ENCODE measurements around the gene IBA57. TPM values are rescaled to one million over a fixed set of nuclear protein-coding genes. Genes with fewer than 3 reads are reported as not detected.

IBA57 gene
- total and polyA plus RNA-seq, 11 donors: 4.8 to 18.6 (median 11.8) TPM

DNA sequence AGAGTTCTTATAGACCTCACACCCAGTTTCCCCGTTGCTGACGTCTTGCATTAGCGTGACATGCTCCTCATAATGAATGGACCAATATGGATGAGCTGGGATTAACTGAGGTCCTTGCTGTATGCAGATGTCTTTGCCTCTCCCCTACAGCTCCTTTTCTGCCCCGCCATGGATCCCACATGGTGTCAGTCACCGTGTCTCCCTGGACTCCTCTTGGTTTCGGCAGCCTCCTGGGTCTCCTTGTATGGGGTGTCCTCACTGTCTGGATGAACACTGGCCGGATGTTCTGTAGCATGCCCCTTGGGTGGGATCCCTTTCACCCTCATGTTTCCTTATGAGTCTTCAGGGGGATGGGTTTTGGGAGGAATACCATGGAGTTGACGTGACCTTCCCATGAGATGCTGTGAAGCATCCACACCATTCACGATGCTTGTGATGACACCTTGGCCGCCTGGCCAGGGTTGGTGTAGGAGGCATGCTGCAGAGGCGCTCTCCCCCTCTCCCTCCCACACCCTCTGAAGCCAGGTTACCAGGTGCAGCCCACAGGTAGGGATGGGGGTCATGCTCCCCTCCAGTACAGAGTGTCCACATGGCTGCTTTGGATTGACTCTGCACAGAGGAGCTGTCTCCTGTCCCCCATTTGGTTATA is 11.5 kb upstream of the IBA57 start:
- no peaks in the 10 kb centered on the region for H3K9me3 ChIP-seq
- intact Hi-C loops (cut with DNase I): no loop called here
- H3K4me3 ChIP-seq: no peak overlapping the region
- no peak for ATAC-seq
- no peak overlapping the region for H3K27ac ChIP-seq
- TF ChIP-seq, protein P1, sequence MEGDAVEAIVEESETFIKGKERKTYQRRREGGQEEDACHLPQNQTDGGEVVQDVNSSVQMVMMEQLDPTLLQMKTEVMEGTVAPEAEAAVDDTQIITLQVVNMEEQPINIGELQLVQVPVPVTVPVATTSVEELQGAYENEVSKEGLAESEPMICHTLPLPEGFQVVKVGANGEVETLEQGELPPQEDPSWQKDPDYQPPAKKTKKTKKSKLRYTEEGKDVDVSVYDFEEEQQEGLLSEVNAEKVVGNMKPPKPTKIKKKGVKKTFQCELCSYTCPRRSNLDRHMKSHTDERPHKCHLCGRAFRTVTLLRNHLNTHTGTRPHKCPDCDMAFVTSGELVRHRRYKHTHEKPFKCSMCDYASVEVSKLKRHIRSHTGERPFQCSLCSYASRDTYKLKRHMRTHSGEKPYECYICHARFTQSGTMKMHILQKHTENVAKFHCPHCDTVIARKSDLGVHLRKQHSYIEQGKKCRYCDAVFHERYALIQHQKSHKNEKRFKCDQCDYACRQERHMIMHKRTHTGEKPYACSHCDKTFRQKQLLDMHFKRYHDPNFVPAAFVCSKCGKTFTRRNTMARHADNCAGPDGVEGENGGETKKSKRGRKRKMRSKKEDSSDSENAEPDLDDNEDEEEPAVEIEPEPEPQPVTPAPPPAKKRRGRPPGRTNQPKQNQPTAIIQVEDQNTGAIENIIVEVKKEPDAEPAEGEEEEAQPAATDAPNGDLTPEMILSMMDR (IDR thresholded peaks at IDR 0.05): no peak
- no peak for TF ChIP-seq POLR2A (IDR thresholded peaks at IDR 0.05)
- H3K27me3 ChIP-seq: peaks cover 0 to 5% (median 0%) of the 10 kb centered on the region in 9 donors
- peaks cover 13 to 38% (median 30%) of the 10 kb centered on the region in 12 donors for H3K4me1 ChIP-seq
- H3K36me3 ChIP-seq: peaks cover 0 to 5% (median 0%) of the 10 kb centered on the region in 9 donors
- WGBS, 4 donors: 87 to 96% (median 93%) methylated on average over 6 to 11 of the region's 11 CpGs
- peak in 2 of 5 donors; percentile 24 to 32 for DNase-seq

DNA sequence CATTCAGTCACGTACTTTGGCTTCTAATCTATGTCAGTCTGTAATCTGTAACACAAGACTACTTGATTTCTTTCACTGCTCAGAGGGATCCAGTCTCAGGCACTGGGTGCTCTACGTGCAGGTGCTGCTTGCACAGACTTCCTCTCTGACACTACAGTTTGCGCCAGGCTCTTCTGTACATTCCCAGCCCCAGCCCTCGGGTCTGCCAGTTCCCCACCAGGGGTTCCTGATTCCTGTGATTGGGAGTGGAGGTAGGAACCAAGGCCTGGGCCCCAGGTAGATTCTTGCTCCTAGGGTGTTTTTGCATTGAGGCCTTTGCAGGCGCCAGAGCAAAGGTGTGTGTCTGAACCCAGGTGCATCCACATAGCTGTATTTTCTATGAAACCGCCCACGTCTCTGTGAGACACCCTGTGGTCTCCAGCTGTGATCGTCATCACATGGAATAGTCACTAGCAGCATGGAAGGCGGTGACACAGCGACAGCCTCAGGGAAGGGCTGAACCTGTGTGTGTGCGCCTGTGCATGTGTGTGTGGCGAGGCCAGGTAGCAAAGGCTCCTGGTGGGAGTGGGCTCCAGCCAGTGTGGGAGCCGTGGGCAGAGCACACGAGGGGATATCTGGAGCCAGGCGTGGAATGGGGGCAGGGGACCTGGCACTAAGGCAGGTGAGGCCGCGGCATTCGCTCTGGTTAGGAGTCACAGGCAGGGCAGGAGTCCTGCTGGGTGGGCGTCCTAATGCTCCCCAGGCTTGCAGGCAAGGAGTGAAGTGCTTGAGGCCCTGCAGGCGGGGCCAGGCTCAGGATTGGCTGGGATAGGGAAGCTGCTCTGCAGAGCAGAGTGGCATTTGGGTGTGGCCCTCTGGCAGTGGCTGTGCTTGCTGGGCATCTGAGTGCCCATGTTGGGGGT is 10.7 kb upstream of the IBA57 start:
- WGBS, 4 donors: 83 to 93% (median 88%) methylated on average over 19 to 20 of the region's 20 CpGs
- H3K4me3 ChIP-seq: no peak overlapping the region
- ATAC-seq: no peak
- peaks cover 0 to 10% (median 0%) of the 10 kb centered on the region in 9 donors for H3K27me3 ChIP-seq
- peaks cover 0 to 2% (median 0%) of the 10 kb centered on the region in 9 donors for H3K36me3 ChIP-seq
- peaks cover 5 to 31% (median 24%) of the 10 kb centered on the region in 12 donors for H3K4me1 ChIP-seq
- H3K27ac ChIP-seq: no peak overlapping the region
- TF ChIP-seq, protein P1 (IDR thresholded peaks at IDR 0.05): no peak
- TF ChIP-seq POLR2A (IDR thresholded peaks at IDR 0.05): no peak
- DNase-seq: peak in 2 of 5 donors; percentile 19 to 48
- H3K9me3 ChIP-seq: no peaks in the 10 kb centered on the region
- intact Hi-C loops (cut with DNase I): loop anchor here in 1 of 10 donors (1.0 kb wide), 1 partner anchor 12 kb away; no protein-coding TSS in a partner anchor

DNA sequence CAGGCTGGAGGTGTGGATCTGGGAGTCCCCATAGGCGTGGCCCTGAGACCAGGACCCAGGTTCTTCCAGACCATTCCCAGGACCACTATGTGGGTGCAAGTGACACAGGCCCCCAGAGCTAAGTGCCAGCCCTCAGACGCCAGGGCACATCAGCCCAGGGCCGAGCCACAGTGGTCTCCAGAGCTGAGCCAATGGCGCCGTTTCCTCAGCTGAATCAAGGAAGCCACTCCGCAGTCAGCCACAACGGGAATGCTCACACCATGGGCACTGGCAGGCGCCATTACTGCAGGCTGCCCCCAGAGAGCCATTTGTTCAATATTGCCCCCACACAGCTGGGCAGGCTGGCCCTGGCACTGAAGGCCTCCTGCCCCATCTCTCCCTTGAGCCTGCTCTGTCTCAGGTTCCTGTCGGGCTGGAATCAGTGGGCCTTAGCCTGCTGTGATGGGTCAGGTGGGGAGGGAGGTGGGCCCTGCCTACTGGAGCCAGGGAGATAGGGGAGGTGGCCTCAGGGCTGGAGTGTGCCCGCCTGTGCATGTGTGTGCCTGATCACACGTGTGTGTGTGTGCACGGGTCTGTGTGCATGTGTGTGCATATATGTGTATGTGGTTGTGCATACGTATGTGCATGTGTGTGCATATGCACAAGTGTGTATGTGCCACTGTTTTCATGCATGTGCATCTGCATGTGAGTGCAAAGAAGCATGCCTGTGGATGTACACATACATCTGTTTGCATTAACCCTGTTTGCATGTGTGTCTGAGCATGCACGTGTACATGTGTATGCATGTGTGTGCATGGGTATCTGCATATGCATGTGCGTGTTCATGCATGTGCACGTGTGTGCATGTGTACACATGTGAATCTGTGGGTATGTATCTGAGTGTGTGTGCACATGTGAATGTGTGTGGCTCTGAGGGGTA is 9.7 kb upstream of the IBA57 start:
- 87 to 92% (median 89%) methylated on average over 8 to 16 of the region's 16 CpGs for WGBS, 4 donors
- DNase-seq (peak in 2 of 5 donors; percentile 9 to 42), ATAC-seq (no peak)
- H3K27ac ChIP-seq: no peak overlapping the region
- H3K4me1 ChIP-seq: peaks cover 0 to 22% (median 14%) of the 10 kb centered on the region in 12 donors
- TF ChIP-seq, protein P1 (IDR thresholded peaks at IDR 0.05): no peak
- TF ChIP-seq POLR2A (IDR thresholded peaks at IDR 0.05): no peak
- intact Hi-C loops (cut with DNase I): loop anchor here in 1 of 10 donors (1.0 kb wide), 1 partner anchor 13 kb away; no protein-coding TSS in a partner anchor
- H3K27me3 ChIP-seq: peaks cover 0 to 13% (median 0%) of the 10 kb centered on the region in 9 donors
- H3K36me3 ChIP-seq: no peaks in the 10 kb centered on the region
- H3K9me3 ChIP-seq: no peaks in the 10 kb centered on the region
- H3K4me3 ChIP-seq: no peak overlapping the region
